Measurements from ENCODE around the gene STK4. TPM values are rescaled to one million over a fixed set of nuclear protein-coding genes. Genes with fewer than 3 reads are reported as not detected.
"Not testable (repeated sequence)": the region's sequence is repeated elsewhere in the genome, so short reads cannot be mapped to it uniquely, and the experiment has no call there.

Gene STK4
- polyA plus RNA-seq, 4 donors, result 6.9 to 15.8 (median 8.9) TPM

- no peaks in the 10 kb centered on the region for H3K4me1 ChIP-seq (ENCODE audit: control insufficient read depth in 3 of 3, insufficient read depth in 2 of 3, low read depth in 1 of 3, low read length in 2 of 3)
- no peaks in the 10 kb centered on the region for H3K27me3 ChIP-seq (ENCODE audit: control insufficient read depth in 3 of 3, insufficient read depth in 3 of 3, low read length in 3 of 3)
- peaks cover 5 to 16% (median 7%) of the 10 kb centered on the region in 3 donors for H3K36me3 ChIP-seq (ENCODE audit: control insufficient read depth in 3 of 3, insufficient read depth in 2 of 3, low read depth in 1 of 3, low read length in 3 of 3)
- DNase-seq (no peak), FAIRE-seq (no peak)
- no peaks in the 10 kb centered on the region for H3K9me3 ChIP-seq (ENCODE audit: control insufficient read depth in 2 of 2, insufficient read depth in 1 of 2, low read depth in 1 of 2, low read length in 1 of 2)
- no peak overlapping the region for H3K27ac ChIP-seq (ENCODE audit: low read depth in 1 of 3, low read length in 2 of 3)
- H3K4me3 ChIP-seq (ENCODE audit: low read depth in 1 of 3, low read length in 3 of 3), result no peak overlapping the region
These were observed 42.3 kb downstream of the STK4 start for GRCh38 chr20:45008521-45009049.

GRCh38 chr20:45010399-45010828 is 44.1 kb downstream of the STK4 start:
- no peak overlapping the region for H3K4me3 ChIP-seq (ENCODE audit: low read depth in 1 of 3, low read length in 3 of 3)
- peaks cover 5 to 16% (median 7%) of the 10 kb centered on the region in 3 donors for H3K36me3 ChIP-seq (ENCODE audit: control insufficient read depth in 3 of 3, insufficient read depth in 2 of 3, low read depth in 1 of 3, low read length in 3 of 3)
- no peak for FAIRE-seq
- DNase-seq, result no peak
- peaks cover 0 to 5% (median 2%) of the 10 kb centered on the region in 3 donors for H3K4me1 ChIP-seq (ENCODE audit: control insufficient read depth in 3 of 3, insufficient read depth in 2 of 3, low read depth in 1 of 3, low read length in 2 of 3)
- H3K9me3 ChIP-seq (ENCODE audit: control insufficient read depth in 2 of 2, insufficient read depth in 1 of 2, low read depth in 1 of 2, low read length in 1 of 2), result no peaks in the 10 kb centered on the region
- H3K27me3 ChIP-seq (ENCODE audit: control insufficient read depth in 3 of 3, insufficient read depth in 3 of 3, low read length in 3 of 3), result no peaks in the 10 kb centered on the region
- H3K27ac ChIP-seq (ENCODE audit: low read depth in 1 of 3, low read length in 2 of 3), result no peak overlapping the region

- Histone ChIP-seq H3K4me3 (ENCODE audit: low read depth in 1 of 3, low read length in 3 of 3) (no peak overlapping the region), H3K27ac (ENCODE audit: low read depth in 1 of 3, low read length in 2 of 3) (no peak overlapping the region), H3K4me1 (ENCODE audit: control insufficient read depth in 3 of 3, insufficient read depth in 2 of 3, low read depth in 1 of 3, low read length in 2 of 3) (peaks cover 0 to 5% (median 2%) of the 10 kb centered on the region in 3 donors), H3K9me3 (ENCODE audit: control insufficient read depth in 2 of 2, insufficient read depth in 1 of 2, low read depth in 1 of 2, low read length in 1 of 2) (no peaks in the 10 kb centered on the region), H3K27me3 (ENCODE audit: control insufficient read depth in 3 of 3, insufficient read depth in 3 of 3, low read length in 3 of 3) (no peaks in the 10 kb centered on the region), H3K36me3 (ENCODE audit: control insufficient read depth in 3 of 3, insufficient read depth in 2 of 3, low read depth in 1 of 3, low read length in 3 of 3) (peaks cover 5 to 15% (median 7%) of the 10 kb centered on the region in 3 donors)
- FAIRE-seq (no peak), DNase-seq (peak; percentile 56 to 60)
- 21 to 43% (median 38%) methylated on average over 2 of the region's 2 CpGs for WGBS, 3 donors
These were observed 44.8 kb downstream of the STK4 start for GRCh38 chr20:45011108-45011526.

- 93 to 100% (median 97%) methylated on average over 3 of the region's 3 CpGs for WGBS, 3 donors
- peaks cover 0 to 12% (median 2%) of the 10 kb centered on the region in 3 donors for H3K4me1 ChIP-seq (ENCODE audit: control insufficient read depth in 3 of 3, insufficient read depth in 2 of 3, low read depth in 1 of 3, low read length in 2 of 3)
- no peaks in the 10 kb centered on the region for H3K9me3 ChIP-seq (ENCODE audit: control insufficient read depth in 2 of 2, insufficient read depth in 1 of 2, low read depth in 1 of 2, low read length in 1 of 2)
- no peak overlapping the region for H3K27ac ChIP-seq (ENCODE audit: low read depth in 1 of 3, low read length in 2 of 3)
- no peaks in the 10 kb centered on the region for H3K27me3 ChIP-seq (ENCODE audit: control insufficient read depth in 3 of 3, insufficient read depth in 3 of 3, low read length in 3 of 3)
- H3K4me3 ChIP-seq (ENCODE audit: low read depth in 1 of 3, low read length in 3 of 3), result no peak overlapping the region
- peaks cover 0 to 13% (median 0%) of the 10 kb centered on the region in 3 donors for H3K36me3 ChIP-seq (ENCODE audit: control insufficient read depth in 3 of 3, insufficient read depth in 2 of 3, low read depth in 1 of 3, low read length in 3 of 3)
- FAIRE-seq (no peak), DNase-seq (no peak)
These were observed 46.5 kb downstream of the STK4 start for GRCh38 chr20:45012682-45013302.

- H3K27me3 ChIP-seq (ENCODE audit: control insufficient read depth in 3 of 3, insufficient read depth in 3 of 3, low read length in 3 of 3); H3K36me3 ChIP-seq (ENCODE audit: control insufficient read depth in 3 of 3, insufficient read depth in 2 of 3, low read depth in 1 of 3, low read length in 3 of 3); H3K4me3 ChIP-seq (ENCODE audit: low read depth in 1 of 3, low read length in 3 of 3); DNase-seq; H3K9me3 ChIP-seq (ENCODE audit: control insufficient read depth in 2 of 2, insufficient read depth in 1 of 2, low read depth in 1 of 2, low read length in 1 of 2); FAIRE-seq; H3K27ac ChIP-seq (ENCODE audit: low read depth in 1 of 3, low read length in 2 of 3): not testable (repeated sequence)
- H3K4me1 ChIP-seq (ENCODE audit: control insufficient read depth in 3 of 3, insufficient read depth in 2 of 3, low read depth in 1 of 3, low read length in 2 of 3), result peaks cover 0 to 14% (median 2%) of the 10 kb centered on the region in 3 donors
- WGBS, 3 donors, result 89 to 95% (median 90%) methylated on average over 8 of the region's 8 CpGs
These were observed 47.8 kb downstream of the STK4 start for GRCh38 chr20:45014131-45014530.

GRCh38 chr20:45014671-45015415 is 48.5 kb downstream of the STK4 start:
- H3K27ac ChIP-seq (ENCODE audit: low read depth in 1 of 3, low read length in 2 of 3), result peak overlapping the region in 1 of 3 donors; percentile 44
- no peak for FAIRE-seq
- DNase-seq, result peak; percentile 42 to 57
- no peaks in the 10 kb centered on the region for H3K9me3 ChIP-seq (ENCODE audit: control insufficient read depth in 2 of 2, insufficient read depth in 1 of 2, low read depth in 1 of 2, low read length in 1 of 2)
- H3K4me1 ChIP-seq (ENCODE audit: control insufficient read depth in 3 of 3, insufficient read depth in 2 of 3, low read depth in 1 of 3, low read length in 2 of 3), result peaks cover 0 to 14% (median 2%) of the 10 kb centered on the region in 3 donors
- WGBS, 3 donors, result 77 to 79% (median 78%) methylated on average over 4 of the region's 4 CpGs
- H3K27me3 ChIP-seq (ENCODE audit: control insufficient read depth in 3 of 3, insufficient read depth in 3 of 3, low read length in 3 of 3), result no peaks in the 10 kb centered on the region
- H3K36me3 ChIP-seq (ENCODE audit: control insufficient read depth in 3 of 3, insufficient read depth in 2 of 3, low read depth in 1 of 3, low read length in 3 of 3), result peaks cover 0 to 9% (median 0%) of the 10 kb centered on the region in 3 donors
- H3K4me3 ChIP-seq (ENCODE audit: low read depth in 1 of 3, low read length in 3 of 3), result no peak overlapping the region

- Histone ChIP-seq H3K27me3 (ENCODE audit: control insufficient read depth in 3 of 3, insufficient read depth in 3 of 3, low read length in 3 of 3) (no peaks in the 10 kb centered on the region), H3K27ac (ENCODE audit: low read depth in 1 of 3, low read length in 2 of 3) (no peak overlapping the region), H3K9me3 (ENCODE audit: control insufficient read depth in 2 of 2, insufficient read depth in 1 of 2, low read depth in 1 of 2, low read length in 1 of 2) (no peaks in the 10 kb centered on the region), H3K36me3 (ENCODE audit: control insufficient read depth in 3 of 3, insufficient read depth in 2 of 3, low read depth in 1 of 3, low read length in 3 of 3) (peaks cover 0 to 9% (median 0%) of the 10 kb centered on the region in 3 donors), H3K4me1 (ENCODE audit: control insufficient read depth in 3 of 3, insufficient read depth in 2 of 3, low read depth in 1 of 3, low read length in 2 of 3) (peaks cover 0 to 14% (median 2%) of the 10 kb centered on the region in 3 donors), H3K4me3 (ENCODE audit: low read depth in 1 of 3, low read length in 3 of 3) (no peak overlapping the region)
- 21 to 53% (median 36%) methylated on average over 5 of the region's 5 CpGs for WGBS, 3 donors
- peak; percentile 22 to 36 for DNase-seq
- FAIRE-seq, result no peak
These were observed 49.9 kb downstream of the STK4 start for GRCh38 chr20:45016089-45016671.

GRCh38 chr20:45017281-45017680 is 51.0 kb downstream of the STK4 start:
- DNase-seq, result no peak
- Histone ChIP-seq H3K27me3 (ENCODE audit: control insufficient read depth in 3 of 3, insufficient read depth in 3 of 3, low read length in 3 of 3) (no peaks in the 10 kb centered on the region), H3K36me3 (ENCODE audit: control insufficient read depth in 3 of 3, insufficient read depth in 2 of 3, low read depth in 1 of 3, low read length in 3 of 3) (peaks cover 0 to 6% (median 2%) of the 10 kb centered on the region in 3 donors), H3K4me1 (ENCODE audit: control insufficient read depth in 3 of 3, insufficient read depth in 2 of 3, low read depth in 1 of 3, low read length in 2 of 3) (peaks cover 0 to 14% (median 2%) of the 10 kb centered on the region in 3 donors), H3K9me3 (ENCODE audit: control insufficient read depth in 2 of 2, insufficient read depth in 1 of 2, low read depth in 1 of 2, low read length in 1 of 2) (no peaks in the 10 kb centered on the region), H3K27ac (ENCODE audit: low read depth in 1 of 3, low read length in 2 of 3) (no peak overlapping the region), H3K4me3 (ENCODE audit: low read depth in 1 of 3, low read length in 3 of 3) (no peak overlapping the region)
- no peak for FAIRE-seq
- 85 to 97% (median 94%) methylated on average over 5 of the region's 5 CpGs for WGBS, 3 donors

Measured in small intestine (tissue), 7 donors.